SK-N-MC (cell line): ENCODE data around the gene SLC11A1.

Experiments
- EZH2 ChIP-seq: fragments of 200-600 bp; sonication (generic); IDR thresholded peaks from one replicate; pipeline ENCODE4 v1.6.1; 2017; ENCODE audit warnings: antibody characterized with exemption
- FOXP2 ChIP-seq: optimal IDR thresholded peaks from 2 replicates; pipeline ENCODE3; 2011; ENCODE audit warnings: mild to moderate bottlenecking, moderate library complexity; ENCODE audit not compliant: insufficient read depth; ENCODE audit errors: extremely low read length, control extremely low read depth
- POLR2AphosphoS5 ChIP-seq: IDR thresholded peaks from 2 replicates; pipeline ENCODE4 v1.6.1; 2012; ENCODE audit warnings: mild to moderate bottlenecking, low read depth, low read length, borderline replicate concordance

GRCh38 chr2:218402911-218403411, 20.9 kb downstream of the SLC11A1 start:
- no peak for TF ChIP-seq EZH2
- no peak for TF ChIP-seq POLR2AphosphoS5
- no peak for TF ChIP-seq FOXP2
